BE2C (cell line): Measurements from ENCODE around the gene BTBD10.

Experiments
- DNase-seq: peaks from one replicate; pipeline ENCODE4 v3.0.0-alpha.2; 2020
- H3K27me3 ChIP-seq: fragments of 250-450 bp; sonication (Bioruptor Pico); 2 replicates; pipeline ENCODE4 v1.5.1; 2020; ENCODE audit warnings: mild to moderate bottlenecking
- H3K36me3 ChIP-seq: fragments of 250-450 bp; sonication (Bioruptor Pico); 2 replicates; pipeline ENCODE4 v1.5.1; 2020; ENCODE audit warnings: mild to moderate bottlenecking
- H3K4me1 ChIP-seq: fragments of 250-450 bp; sonication (Bioruptor Pico); 2 replicates; pipeline ENCODE4 v1.5.1; 2020
- H3K4me3 ChIP-seq: 2 replicates; pipeline ENCODE4 v1.5.1; 2011; ENCODE audit warnings: low read depth, low read length
- H3K9me3 ChIP-seq: fragments of 250-450 bp; sonication (Bioruptor Pico); 2 replicates; pipeline ENCODE4 v1.5.1; 2020
- TF ChIP-seq, protein P1 (sequence below): IDR thresholded peaks from 2 replicates; pipeline ENCODE4 v1.5.1; 2012; ENCODE audit warnings: mild to moderate bottlenecking, low read depth, low read length

Gene BTBD10

DNA sequence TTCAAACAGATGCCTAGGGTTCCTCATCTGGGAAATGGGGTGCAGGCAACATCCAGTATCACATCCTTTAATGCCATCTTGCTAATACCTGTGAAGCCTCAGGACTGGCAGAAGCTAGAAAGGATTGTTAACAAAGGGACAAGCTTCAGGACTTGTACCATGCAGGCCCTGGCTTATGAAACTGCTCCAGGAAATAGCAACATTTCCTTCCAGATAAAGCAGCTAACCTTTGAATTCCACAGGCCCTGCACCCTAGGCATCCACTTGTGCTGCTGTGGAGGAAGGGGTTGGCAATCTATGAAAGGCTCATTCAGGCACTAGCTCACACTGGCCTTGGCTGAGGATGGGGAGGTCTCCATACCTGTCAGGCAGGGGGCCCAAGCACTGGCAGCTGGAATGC is 87.2 kb downstream of the BTBD10 start:
- no peaks in the 10 kb centered on the region for H3K36me3 ChIP-seq
- no peaks in the 10 kb centered on the region for H3K27me3 ChIP-seq
- no peaks in the 10 kb centered on the region for H3K4me1 ChIP-seq
- no peak for DNase-seq
- H3K4me3 ChIP-seq: no peak overlapping the region
- TF ChIP-seq, protein P1, sequence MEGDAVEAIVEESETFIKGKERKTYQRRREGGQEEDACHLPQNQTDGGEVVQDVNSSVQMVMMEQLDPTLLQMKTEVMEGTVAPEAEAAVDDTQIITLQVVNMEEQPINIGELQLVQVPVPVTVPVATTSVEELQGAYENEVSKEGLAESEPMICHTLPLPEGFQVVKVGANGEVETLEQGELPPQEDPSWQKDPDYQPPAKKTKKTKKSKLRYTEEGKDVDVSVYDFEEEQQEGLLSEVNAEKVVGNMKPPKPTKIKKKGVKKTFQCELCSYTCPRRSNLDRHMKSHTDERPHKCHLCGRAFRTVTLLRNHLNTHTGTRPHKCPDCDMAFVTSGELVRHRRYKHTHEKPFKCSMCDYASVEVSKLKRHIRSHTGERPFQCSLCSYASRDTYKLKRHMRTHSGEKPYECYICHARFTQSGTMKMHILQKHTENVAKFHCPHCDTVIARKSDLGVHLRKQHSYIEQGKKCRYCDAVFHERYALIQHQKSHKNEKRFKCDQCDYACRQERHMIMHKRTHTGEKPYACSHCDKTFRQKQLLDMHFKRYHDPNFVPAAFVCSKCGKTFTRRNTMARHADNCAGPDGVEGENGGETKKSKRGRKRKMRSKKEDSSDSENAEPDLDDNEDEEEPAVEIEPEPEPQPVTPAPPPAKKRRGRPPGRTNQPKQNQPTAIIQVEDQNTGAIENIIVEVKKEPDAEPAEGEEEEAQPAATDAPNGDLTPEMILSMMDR: no peak
- no peaks in the 10 kb centered on the region for H3K9me3 ChIP-seq

DNA sequence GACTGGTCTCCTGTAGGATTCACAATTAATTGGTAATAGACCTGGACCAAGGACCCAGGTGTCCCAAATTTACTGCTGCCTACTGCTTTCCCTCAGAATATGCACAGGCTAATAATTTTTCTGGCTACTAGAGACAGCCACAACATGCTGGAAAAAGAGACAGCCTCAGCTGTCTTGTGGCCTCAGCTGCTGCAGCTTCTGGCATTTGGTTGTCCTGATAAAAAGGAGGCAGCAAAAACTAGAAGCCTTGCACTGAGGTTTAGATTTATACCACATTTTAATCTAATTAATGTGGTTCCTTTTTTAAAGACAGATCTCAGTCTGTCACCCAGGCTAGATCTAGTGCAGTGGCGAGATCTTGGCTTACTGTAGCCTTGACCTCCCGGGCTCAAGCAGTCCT is 89.8 kb downstream of the BTBD10 start:
- H3K36me3 ChIP-seq: no peaks in the 10 kb centered on the region
- no peak for DNase-seq
- H3K4me3 ChIP-seq: no peak overlapping the region
- no peaks in the 10 kb centered on the region for H3K27me3 ChIP-seq
- no peaks in the 10 kb centered on the region for H3K4me1 ChIP-seq
- TF ChIP-seq, protein P1: no peak
- H3K9me3 ChIP-seq: no peaks in the 10 kb centered on the region

DNA sequence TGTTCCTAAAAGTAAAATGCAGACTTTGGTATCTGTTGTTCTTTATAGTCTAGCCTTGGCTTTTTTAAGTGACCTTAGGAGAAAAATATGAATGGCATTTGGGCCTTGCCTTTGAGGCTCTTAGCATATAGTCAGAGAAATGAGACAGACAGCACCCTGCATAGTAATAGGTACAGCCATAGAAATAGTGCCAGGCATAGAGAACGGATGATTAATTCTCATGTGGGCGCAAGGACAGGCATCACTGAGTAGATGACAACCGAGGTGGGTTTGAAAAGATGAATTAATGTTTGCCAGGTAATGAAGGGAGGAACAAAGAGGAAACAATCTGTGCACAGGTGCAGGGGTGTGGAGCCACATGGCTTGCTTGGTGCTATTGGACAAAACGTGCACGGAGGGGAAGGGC is 95.0 kb downstream of the BTBD10 start:
- TF ChIP-seq, protein P1: no peak
- Histone ChIP-seq H3K4me3 (no peak overlapping the region), H3K36me3 (no peaks in the 10 kb centered on the region), H3K27me3 (no peaks in the 10 kb centered on the region), H3K9me3 (no peaks in the 10 kb centered on the region), H3K4me1 (no peaks in the 10 kb centered on the region)
- no peak for DNase-seq

DNA sequence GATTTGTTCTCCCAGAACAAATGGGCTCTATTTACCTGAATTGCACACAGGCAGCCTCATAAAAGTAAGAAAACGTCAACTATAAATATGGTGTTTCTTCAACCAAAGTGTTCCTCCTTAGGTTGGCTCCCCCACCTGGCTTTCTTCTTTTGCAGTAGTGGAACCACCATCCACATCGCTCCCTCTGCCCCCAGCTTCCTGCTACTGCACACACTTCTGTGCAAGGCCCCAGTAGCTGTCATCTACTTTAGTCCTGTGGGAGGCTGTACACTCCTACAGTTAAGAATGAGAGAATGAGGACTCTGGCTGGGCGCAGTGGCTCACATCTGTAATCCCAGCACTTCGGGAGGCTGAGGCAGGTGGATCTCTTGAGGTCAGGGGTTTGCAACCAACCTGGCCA is 95.9 kb downstream of the BTBD10 start:
- Histone ChIP-seq H3K27me3 (no peaks in the 10 kb centered on the region), H3K36me3 (no peaks in the 10 kb centered on the region), H3K4me1 (no peaks in the 10 kb centered on the region), H3K9me3 (no peaks in the 10 kb centered on the region), H3K4me3 (no peak overlapping the region)
- TF ChIP-seq, protein P1: no peak
- no peak for DNase-seq

DNA sequence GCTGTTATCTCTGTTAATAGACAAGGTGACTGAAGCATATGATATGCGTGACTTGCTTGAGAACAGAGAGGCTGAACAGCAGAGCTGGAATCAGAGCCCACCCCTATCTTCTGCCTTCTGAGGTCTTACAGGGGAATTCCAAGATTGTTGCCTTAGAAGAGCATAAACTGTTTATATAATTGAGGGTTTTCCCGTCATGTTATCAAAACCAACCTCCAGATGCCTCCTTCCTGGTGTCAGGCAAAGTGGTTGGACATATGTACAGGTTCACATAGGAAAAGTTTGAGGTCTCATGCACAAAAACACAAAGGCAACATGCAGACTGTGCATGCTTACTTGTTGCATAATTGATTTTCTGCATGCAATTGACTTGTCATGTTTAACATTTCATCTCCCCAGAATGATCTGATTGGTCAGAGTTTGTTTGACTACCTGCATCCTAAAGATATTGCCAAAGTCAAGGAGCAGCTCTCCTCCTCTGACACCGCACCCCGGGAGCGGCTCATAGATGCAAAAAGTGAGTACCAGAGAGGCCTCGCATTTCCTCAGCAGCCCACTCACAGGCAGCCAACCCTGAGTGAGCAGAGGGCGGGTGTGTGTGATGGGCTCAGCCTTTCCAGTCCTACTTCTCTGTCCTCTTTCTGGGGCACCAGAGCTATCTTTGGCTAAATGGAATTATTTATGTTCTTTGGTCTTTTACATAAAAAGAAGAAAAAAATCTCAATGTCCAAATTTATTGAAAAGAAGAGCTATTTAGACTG is 96.6 kb downstream of the BTBD10 start:
- H3K9me3 ChIP-seq: no peaks in the 10 kb centered on the region
- TF ChIP-seq, protein P1: no peak
- no peaks in the 10 kb centered on the region for H3K27me3 ChIP-seq
- H3K36me3 ChIP-seq: no peaks in the 10 kb centered on the region
- no peak overlapping the region for H3K4me3 ChIP-seq
- no peak for DNase-seq
- H3K4me1 ChIP-seq: no peaks in the 10 kb centered on the region

DNA sequence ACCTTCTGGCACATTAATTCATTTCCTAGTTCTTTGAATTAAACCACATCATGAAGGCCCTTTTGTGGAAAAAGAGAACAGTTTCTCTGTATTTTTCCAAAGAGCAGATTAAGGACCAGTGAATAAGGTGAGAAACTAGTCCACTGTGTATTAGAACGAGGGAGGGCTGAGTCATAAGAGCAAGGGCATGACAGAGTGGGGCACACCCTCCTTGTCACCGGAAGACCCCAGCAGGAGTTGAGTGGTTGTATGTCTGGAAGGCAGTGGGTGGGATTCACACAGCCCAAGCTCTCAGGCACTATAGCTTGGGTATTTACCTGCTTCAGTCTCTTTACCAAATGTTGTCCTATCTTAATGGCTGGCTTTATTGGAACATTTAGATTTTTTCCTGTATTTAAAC is 98.6 kb downstream of the BTBD10 start:
- no peak for DNase-seq
- TF ChIP-seq, protein P1: no peak
- Histone ChIP-seq H3K27me3 (no peaks in the 10 kb centered on the region), H3K9me3 (no peaks in the 10 kb centered on the region), H3K4me3 (no peak overlapping the region), H3K4me1 (no peaks in the 10 kb centered on the region), H3K36me3 (no peaks in the 10 kb centered on the region)
